Prostate gland (tissue), 2 donors: Measurements from ENCODE around the gene RAB8A.

Experiments used
- CTCF ChIP-seq, 4 experiments: fragments of 200-600 bp in 2 of 4; fragments of 450-650 bp in 2 of 4; sonication (generic) in 2 of 4; IDR thresholded peaks; 1 replicate in 3 of 4; 2 replicates in 1 of 4; pipeline ENCODE4 v1.5.1; 2016 to 2019; ENCODE audit warnings: antibody characterized with exemption in 4 of 4, mild to moderate bottlenecking in 2 of 4, moderate library complexity in 2 of 4
- POLR2A ChIP-seq: fragments of 450-650 bp; IDR thresholded peaks from one replicate; pipeline ENCODE4 v1.6.1; 2016; ENCODE audit warnings: antibody characterized with exemption, mild to moderate bottlenecking
- POLR2AphosphoS5 ChIP-seq: sonication (generic); formaldehyde crosslinking; IDR thresholded peaks from one replicate; pipeline ENCODE4 v1.6.1; 2017; ENCODE audit warnings: antibody characterized with exemption

DNA sequence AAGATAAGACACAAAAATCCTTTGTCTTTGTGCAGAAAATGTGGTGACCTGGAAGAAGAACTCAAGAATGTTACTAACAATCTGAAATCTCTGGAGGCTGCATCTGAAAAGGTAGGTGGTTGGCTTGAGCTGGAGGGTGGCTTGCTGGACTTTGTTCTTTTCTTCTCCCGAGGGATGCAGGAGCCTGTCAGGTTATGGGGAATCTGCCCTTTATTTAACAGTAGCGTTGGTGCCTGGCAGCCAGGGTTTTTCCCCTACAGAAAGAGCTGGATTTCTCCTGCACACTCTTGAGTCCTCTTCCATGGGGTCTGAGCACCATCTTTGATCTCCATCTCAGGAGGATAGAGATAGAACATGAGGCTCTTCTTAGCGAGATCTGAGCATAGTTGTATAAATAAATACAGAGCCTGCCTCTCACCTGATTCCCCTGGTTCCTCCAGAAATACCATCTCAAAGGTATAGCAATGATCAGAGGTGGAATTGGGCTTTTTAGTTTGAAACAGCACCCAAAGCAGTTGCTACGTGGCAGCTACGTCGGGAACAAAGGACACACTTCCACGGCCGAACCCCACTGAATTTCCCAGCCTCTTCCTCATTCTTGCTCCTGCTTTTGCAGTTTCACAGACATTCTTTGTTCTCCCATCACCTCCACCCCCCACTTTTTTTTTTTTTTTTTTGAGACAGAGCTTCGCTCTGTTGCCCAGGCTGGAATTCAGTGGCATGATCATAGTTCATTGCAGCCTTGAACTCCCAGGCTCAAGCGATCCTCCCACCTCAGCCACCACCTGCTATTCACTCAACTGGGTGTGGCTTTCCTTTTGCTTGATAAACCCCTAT lies 22.5 kb upstream of the RAB8A start:
- TF ChIP-seq CTCF (IDR thresholded peaks at IDR 0.05) (no peak), POLR2A (no peak), POLR2AphosphoS5 (no peak)
